WERI-Rb-1 (cell line): ENCODE results near the gene DIAPH1.

Source experiments
- DNase-seq: peaks from one replicate; pipeline ENCODE4 v3.0.0-alpha.2; 2020
- H3K27ac ChIP-seq: fragments of 250-450 bp; sonication (Bioruptor Pico); 2 replicates; pipeline ENCODE4 v1.5.1; 2020; ENCODE audit warnings: mild to moderate bottlenecking, moderate library complexity
- H3K27me3 ChIP-seq: fragments of 250-450 bp; sonication (Bioruptor Pico); 2 replicates; pipeline ENCODE4 v1.5.1; 2021; ENCODE audit warnings: mild to moderate bottlenecking, low read depth, moderate library complexity; ENCODE audit not compliant: insufficient read depth, severe bottlenecking
- H3K36me3 ChIP-seq: fragments of 250-450 bp; sonication (Bioruptor Pico); 2 replicates; pipeline ENCODE4 v1.5.1; 2020; ENCODE audit warnings: mild to moderate bottlenecking, moderate library complexity
- H3K4me3 ChIP-seq: 2 replicates; pipeline ENCODE4 v1.5.1; 2011; ENCODE audit warnings: low read depth, mild to moderate bottlenecking, control low read depth, low read length
- H3K9me3 ChIP-seq: fragments of 250-450 bp; sonication (Bioruptor Pico); 2 replicates; pipeline ENCODE4 v1.5.1; 2021; ENCODE audit warnings: mild to moderate bottlenecking, moderate library complexity; ENCODE audit not compliant: severe bottlenecking
- CTCF ChIP-seq: IDR thresholded peaks from 2 replicates; pipeline ENCODE4 v1.5.1; 2011; ENCODE audit warnings: low read depth, mild to moderate bottlenecking, control low read depth, inconsistent platforms, low read length

DIAPH1 gene

GRCh38 chr5:141574122-141574510 is 44.7 kb downstream of the DIAPH1 start:
- DNase-seq: no peak
- H3K27ac ChIP-seq: no peak overlapping the region
- TF ChIP-seq CTCF: no peak
- H3K4me3 ChIP-seq: no peak overlapping the region
- H3K9me3 ChIP-seq: no peaks in the 10 kb centered on the region
- no peaks in the 10 kb centered on the region for H3K27me3 ChIP-seq
- peaks cover 77% of the 10 kb centered on the region for H3K36me3 ChIP-seq

- Histone ChIP-seq H3K27me3 (no peaks in the 10 kb centered on the region), H3K4me3 (no peak overlapping the region), H3K9me3 (no peaks in the 10 kb centered on the region), H3K36me3 (peaks cover 77% of the 10 kb centered on the region), H3K27ac (no peak overlapping the region)
- no peak for TF ChIP-seq CTCF
- no peak for DNase-seq
Measured at GRCh38 chr5:141573489-141574121, 45.2 kb downstream of the DIAPH1 start.

GRCh38 chr5:141570655-141571054 is 48.1 kb downstream of the DIAPH1 start:
- TF ChIP-seq CTCF: no peak
- Histone ChIP-seq H3K36me3 (peaks cover 77% of the 10 kb centered on the region), H3K27ac (no peak overlapping the region), H3K9me3 (no peaks in the 10 kb centered on the region), H3K4me3 (no peak overlapping the region), H3K27me3 (no peaks in the 10 kb centered on the region)
- no peak for DNase-seq

GRCh38 chr5:141567513-141568117 is 51.2 kb downstream of the DIAPH1 start:
- no peak for DNase-seq
- no peak overlapping the region for H3K4me3 ChIP-seq
- no peak overlapping the region for H3K27ac ChIP-seq
- no peaks in the 10 kb centered on the region for H3K27me3 ChIP-seq
- H3K36me3 ChIP-seq: peaks cover 70% of the 10 kb centered on the region
- peak; percentile 65 for TF ChIP-seq CTCF
- no peaks in the 10 kb centered on the region for H3K9me3 ChIP-seq

GRCh38 chr5:141565826-141566570 is 52.8 kb downstream of the DIAPH1 start:
- TF ChIP-seq CTCF: no peak
- H3K9me3 ChIP-seq: no peaks in the 10 kb centered on the region
- no peak for DNase-seq
- H3K4me3 ChIP-seq: no peak overlapping the region
- no peaks in the 10 kb centered on the region for H3K27me3 ChIP-seq
- H3K36me3 ChIP-seq: peaks cover 59% of the 10 kb centered on the region
- H3K27ac ChIP-seq: no peak overlapping the region
